ENCODE data around the gene NTN3.

GRCh38 chr16:2464333-2464732 lies 6.8 kb upstream of the NTN3 start:
- TF ChIP-seq YY1 (IDR thresholded peaks at IDR 0.05; ENCODE audit: low read depth) (no peak), EZH2phosphoT487 (IDR thresholded peaks at IDR 0.05; ENCODE audit: borderline replicate concordance, low read depth) (no peak), CTCF (IDR thresholded peaks at IDR 0.05) (no peak), RAD21 (IDR thresholded peaks at IDR 0.05; ENCODE audit: low read length) (no peak), FOSL2 (IDR thresholded peaks at IDR 0.05; ENCODE audit: borderline replicate concordance, low read depth) (no peak), FOXJ3 (CRISPR knock-in tag; IDR thresholded peaks at IDR 0.05) (no peak)
- TF ChIP-seq, protein P1, sequence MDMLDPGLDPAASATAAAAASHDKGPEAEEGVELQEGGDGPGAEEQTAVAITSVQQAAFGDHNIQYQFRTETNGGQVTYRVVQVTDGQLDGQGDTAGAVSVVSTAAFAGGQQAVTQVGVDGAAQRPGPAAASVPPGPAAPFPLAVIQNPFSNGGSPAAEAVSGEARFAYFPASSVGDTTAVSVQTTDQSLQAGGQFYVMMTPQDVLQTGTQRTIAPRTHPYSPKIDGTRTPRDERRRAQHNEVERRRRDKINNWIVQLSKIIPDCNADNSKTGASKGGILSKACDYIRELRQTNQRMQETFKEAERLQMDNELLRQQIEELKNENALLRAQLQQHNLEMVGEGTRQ (IDR thresholded peaks at IDR 0.05; ENCODE audit: borderline replicate concordance, low read depth, low read length) = no peak
